ENCODE measurements around the gene POU2AF1.

GRCh38 chr11:111357150-111358037, 21.7 kb downstream of the POU2AF1 start:
- TF ChIP-seq CTCF (conservative IDR thresholded peaks at IDR 0.05 in 1 of 2, IDR thresholded peaks at IDR 0.05 in 1 of 2; ENCODE audit: extremely low read depth in 1 of 2, insufficient read depth in 1 of 2, low read depth in 1 of 2, low read length in 2 of 2) (no peak), EZH2 (IDR thresholded peaks at IDR 0.05; ENCODE audit: borderline replicate concordance, low read length) (no peak)
